Stimulated activated CD4-positive, alpha-beta T cell treated with anti-CD3 and anti-CD28 coated beads, Interleukin-4, amount 100 ng/mL, for 4 hours (primary cell): ENCODE results near the gene MAGEA12.
"Not testable (repeated sequence)": the region's sequence is repeated elsewhere in the genome, so short reads cannot be mapped to it uniquely, and the experiment has no call there.

Experiments
- DNase-seq, 2 experiments: peaks; one replicate each; pipeline ENCODE4 v3.0.0-alpha.2; 2020

Gene MAGEA12

GRCh38 chrX:152769549-152770289 lies 36.2 kb downstream of the MAGEA12 start, which contains the start of gene MAGEA6:
Gene MAGEA6, minus strand, starts transcription at chrX:152769689. Its CDS starts 2,039 bp downstream, at chrX:152767650.
- DNase-seq: not testable (repeated sequence)

GRCh38 chrX:152787062-152787461 lies 53.5 kb downstream of the MAGEA12 start:
- DNase-seq: not testable (repeated sequence)
